GM18511 (cell line): Measurements from ENCODE around the gene CNTN4.

Experiments used
- ATAC-seq: cut with Tn5 transposase; IDR thresholded peaks from one replicate; pipeline ENCODE4 v1.9.1; 2021; ENCODE audit warnings: mild to moderate bottlenecking, moderate library complexity; ENCODE audit not compliant: unreplicated experiment

Gene CNTN4

DNA sequence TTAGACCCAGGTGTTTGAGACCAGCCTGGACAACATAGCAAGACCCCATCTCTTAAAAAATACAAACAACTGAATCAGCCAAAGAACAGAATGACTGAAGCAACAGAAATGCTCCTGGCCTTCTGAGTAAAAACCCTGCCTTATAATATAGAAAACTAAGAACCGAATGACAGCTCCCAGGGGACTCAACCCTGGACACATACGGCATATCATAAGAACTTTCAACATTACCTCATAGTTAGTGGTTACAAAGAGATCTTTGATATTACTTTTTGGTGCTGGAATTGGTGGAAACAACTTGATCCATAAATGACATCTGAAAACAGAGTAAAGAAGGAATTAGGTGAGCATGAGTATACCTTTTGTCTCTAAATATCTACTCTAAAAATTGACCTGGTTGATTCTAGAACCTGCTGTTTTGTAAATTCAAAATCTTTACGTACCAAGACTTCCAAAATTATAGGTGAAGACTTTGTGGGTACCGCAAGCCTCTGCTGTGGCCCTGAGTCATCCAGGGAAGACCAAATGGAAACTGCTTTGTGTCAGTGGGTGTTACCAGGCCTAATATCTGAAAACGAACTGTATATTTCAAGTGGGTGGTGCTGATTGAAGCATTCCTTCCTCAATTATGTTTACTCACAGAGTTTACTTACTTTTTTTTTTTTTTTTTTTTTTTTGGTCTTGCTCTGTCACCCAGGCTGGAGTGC is 976.0 kb downstream of the CNTN4 start:
- ATAC-seq: peak; percentile 63

DNA sequence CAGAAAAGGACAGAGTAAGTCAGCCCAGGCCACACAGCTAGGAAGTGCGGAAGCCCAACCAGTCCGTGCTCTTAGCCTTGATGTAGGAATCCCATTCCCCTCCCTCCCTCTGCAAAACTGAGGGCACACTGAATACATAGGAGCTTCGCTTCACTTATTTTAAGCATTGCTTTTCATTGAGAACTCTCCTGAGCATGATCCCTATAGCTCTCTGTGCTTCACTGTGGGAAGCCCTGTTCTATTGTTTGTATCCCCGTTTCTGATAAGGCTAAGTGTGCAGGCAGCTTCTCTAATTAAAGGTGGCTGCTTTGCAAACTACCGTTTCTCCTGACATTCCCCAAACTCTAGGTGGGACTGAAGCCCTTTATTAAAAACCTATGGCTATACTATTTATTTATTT is 981.6 kb downstream of the CNTN4 start:
- ATAC-seq: no peak

GRCh38 chr3:3081381-3082233 is 982.9 kb downstream of the CNTN4 start:
- ATAC-seq: peak; percentile 70

DNA sequence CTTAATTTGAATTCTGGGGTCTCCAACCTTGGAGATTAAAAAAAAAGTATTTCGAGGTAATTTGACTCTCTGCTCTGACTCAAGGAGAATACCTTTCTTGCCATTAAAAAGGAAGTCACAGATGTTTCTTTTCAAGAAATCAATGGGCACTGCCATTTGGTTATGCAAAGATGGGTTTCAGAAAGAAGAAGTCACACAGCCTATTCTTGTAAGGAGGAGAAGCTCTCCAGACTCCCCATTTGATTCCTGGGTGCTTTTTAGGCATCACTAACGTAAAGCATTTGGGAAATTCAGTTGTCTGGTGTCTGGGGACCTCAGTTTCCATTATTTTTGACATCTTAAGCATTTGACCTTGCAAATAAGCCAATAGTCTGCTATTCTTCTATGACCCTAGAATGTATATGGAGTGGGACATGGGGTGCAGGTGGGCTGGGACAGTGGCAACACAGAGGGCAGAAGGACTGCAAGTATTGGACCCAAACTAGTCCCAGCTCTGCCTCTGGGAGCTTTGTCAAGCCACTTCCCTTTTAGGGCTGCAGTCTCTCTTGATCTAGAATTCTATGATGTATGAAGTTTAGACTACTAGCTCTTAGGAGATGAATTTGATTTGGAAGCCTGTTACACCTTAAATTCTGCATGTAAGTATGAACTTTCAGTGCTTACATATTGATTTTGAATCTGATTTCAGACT is 983.7 kb downstream of the CNTN4 start:
- ATAC-seq: peak; percentile 86

DNA sequence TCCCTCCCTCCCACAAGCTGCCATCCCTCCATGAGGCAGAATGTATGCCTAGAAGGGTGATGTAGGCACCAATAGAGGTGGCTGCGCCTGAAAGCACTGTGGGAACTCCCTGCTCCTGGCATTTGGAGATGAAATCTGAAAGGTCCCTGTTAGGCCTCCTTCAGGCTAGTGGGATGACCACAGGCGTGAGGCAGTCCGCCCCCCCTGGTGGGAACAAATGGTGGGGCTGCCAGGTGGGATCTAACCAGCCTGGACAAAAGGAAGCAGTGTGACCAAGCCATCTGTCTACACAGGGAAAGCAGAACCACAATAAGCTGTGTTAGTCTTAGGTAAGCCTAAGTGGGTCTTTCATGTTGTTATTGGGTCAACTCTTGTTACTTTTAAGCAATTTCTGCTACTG is 986.2 kb downstream of the CNTN4 start:
- no peak for ATAC-seq

GRCh38 chr3:3085782-3086181 is 987.1 kb downstream of the CNTN4 start:
- ATAC-seq: no peak

DNA sequence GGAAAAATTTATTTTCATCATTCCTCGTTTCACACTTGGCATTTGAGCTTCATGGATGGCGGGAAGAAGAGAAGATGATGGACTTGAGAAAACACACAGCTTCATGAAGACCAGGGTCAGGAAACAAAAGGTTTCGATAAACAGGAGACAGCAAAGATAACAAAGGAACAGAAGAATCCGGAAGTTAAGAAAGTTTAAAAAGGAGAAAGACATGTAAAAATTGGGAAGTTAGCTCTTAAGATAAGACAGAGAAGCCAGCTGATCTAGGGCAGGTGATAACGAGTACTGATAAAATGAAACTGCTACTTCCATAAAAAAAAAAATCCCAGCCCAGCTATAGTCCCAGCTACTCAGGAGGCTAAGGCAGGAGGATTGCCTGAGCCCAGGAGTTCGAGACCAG is 987.6 kb downstream of the CNTN4 start:
- ATAC-seq: no peak

- ATAC-seq: no peak
Measured at GRCh38 chr3:3087279-3087678, 988.6 kb downstream of the CNTN4 start.

- no peak for ATAC-seq
Measured at GRCh38 chr3:3087716-3088465, 989.2 kb downstream of the CNTN4 start.

DNA sequence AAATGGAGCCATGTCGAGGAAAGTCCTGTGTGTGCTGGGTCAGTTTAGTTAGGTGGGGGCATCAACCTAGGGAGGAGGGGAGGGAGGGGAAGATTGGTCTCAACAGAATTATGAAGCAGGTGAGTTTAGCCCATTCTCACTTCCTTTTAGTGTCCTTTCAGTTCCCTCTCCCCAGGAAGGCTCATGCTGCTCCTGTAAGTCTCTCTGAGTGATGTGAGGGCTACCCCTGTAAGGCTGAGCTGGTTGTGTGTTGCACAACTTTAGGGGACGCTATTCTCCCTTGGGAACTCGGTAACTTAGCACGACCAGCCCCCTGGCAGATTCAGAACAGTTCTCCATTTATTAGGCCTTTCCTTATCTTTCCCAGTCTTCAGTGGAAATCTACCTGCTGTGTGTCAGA is 990.4 kb downstream of the CNTN4 start:
- peak; percentile 98 for ATAC-seq

DNA sequence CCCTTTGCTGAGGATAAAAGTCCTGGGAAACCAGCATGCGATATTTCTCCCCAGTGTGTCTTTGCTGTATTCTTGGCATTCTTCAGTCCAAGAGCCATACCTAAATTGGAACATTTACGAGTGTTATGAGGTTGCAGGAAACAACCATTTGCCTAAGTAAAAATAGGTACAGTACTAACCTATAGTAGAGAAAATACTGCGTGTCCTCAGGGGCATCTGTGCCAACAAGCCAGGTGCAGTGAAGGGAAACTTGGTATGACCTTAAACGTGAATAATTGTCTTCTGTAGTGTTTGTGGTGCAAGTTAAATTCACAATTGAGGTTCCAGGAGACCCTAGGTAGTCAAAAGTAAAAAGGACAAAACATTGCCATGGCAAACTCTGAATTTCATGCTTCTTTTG is 999.3 kb downstream of the CNTN4 start:
- no peak for ATAC-seq

GRCh38 chr3:3101660-3102458 is 1003.2 kb downstream of the CNTN4 start:
- peak; percentile 79 for ATAC-seq

GRCh38 chr3:3102751-3103150 is 1004.1 kb downstream of the CNTN4 start:
- no peak for ATAC-seq

DNA sequence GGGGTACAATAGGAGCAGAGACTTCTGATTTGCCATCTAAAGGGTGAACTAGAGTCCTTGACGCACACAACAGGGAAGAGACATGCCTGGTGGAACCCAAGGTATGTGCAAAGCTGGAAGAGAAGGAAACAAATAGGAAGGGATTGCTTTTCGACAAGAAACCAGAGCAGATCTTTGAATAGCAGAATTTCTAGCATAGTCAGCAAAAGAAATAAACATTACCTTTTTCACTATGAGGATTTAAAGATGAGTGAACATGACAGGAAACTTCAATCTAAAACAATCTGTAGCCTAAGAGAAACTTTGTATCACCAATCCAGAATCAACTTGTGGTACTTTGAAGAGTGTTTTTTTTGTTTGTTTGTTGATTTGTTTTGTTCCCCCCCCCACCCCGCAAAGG is 1006.6 kb downstream of the CNTN4 start:
- ATAC-seq: no peak

GRCh38 chr3:3105815-3106214 is 1007.1 kb downstream of the CNTN4 start:
- no peak for ATAC-seq

DNA sequence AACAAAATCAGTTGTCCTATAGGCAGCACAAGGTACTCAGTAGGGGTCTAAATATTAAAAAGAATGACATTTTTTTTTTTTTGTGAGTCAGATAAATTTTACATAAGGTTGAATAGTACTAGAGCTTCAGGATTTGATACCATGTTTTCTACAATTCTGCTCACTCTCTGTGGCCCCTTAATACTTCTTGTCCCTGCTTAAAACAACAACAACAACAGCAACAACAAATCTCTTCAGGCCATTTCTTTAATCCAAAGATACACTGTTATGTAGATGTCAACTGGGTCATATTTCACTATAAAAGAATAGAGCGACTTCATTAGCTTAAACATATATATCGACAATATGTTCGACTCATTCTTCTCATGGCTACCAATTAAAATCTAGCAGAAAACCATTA is 1008.5 kb downstream of the CNTN4 start:
- no peak for ATAC-seq
